OCI-LY1 (cell line): ENCODE results near the gene ATP13A4.

ENCODE experiments used
- EZH2 ChIP-seq: fragments of 200-600 bp; sonication (generic), shearing (Covaris generic); IDR thresholded peaks from 2 replicates; pipeline ENCODE4 v1.8.0; 2017; ENCODE audit warnings: borderline replicate concordance, mixed run types, mild to moderate bottlenecking, antibody characterized with exemption, low read length, moderate library complexity, mixed read lengths
- TF ChIP-seq, protein P1 (sequence below): fragments of 200-600 bp; sonication (generic), shearing (Covaris generic); IDR thresholded peaks from 2 replicates; pipeline ENCODE4 v1.5.1; 2017; ENCODE audit warnings: mild to moderate bottlenecking, antibody characterized with exemption, low read length, moderate library complexity, mixed read lengths

DNA sequence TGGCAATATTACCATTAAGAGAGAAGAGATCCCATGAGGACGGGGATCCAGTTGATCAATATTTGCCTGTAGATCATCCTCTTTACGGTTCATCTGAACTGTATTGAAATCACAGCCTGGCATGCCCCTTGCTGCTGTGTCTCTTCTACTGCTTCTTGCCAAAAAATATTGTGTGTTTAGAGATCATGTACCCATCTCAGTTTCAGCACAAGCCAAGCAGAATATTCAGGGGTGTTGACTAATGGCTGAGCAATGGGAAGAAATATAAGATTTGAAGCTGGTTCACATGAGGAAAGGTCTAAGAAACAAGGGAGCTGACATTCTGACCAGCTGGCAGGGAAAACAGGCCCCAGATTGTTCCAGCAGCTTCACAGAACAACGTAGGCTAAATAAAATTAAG is 197.4 kb downstream of the ATP13A4 start:
- no peak for TF ChIP-seq EZH2
- TF ChIP-seq, protein P1, sequence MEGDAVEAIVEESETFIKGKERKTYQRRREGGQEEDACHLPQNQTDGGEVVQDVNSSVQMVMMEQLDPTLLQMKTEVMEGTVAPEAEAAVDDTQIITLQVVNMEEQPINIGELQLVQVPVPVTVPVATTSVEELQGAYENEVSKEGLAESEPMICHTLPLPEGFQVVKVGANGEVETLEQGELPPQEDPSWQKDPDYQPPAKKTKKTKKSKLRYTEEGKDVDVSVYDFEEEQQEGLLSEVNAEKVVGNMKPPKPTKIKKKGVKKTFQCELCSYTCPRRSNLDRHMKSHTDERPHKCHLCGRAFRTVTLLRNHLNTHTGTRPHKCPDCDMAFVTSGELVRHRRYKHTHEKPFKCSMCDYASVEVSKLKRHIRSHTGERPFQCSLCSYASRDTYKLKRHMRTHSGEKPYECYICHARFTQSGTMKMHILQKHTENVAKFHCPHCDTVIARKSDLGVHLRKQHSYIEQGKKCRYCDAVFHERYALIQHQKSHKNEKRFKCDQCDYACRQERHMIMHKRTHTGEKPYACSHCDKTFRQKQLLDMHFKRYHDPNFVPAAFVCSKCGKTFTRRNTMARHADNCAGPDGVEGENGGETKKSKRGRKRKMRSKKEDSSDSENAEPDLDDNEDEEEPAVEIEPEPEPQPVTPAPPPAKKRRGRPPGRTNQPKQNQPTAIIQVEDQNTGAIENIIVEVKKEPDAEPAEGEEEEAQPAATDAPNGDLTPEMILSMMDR = no peak
